GM12878 (cell line): ENCODE measurements around the gene GTPBP1. TPM values are rescaled to one million over a fixed set of nuclear protein-coding genes. Genes with fewer than 3 reads are reported as not detected.

Experiments used
- BHLHE40 ChIP-seq, 2 experiments: fragments of 450-650 bp in 1 of 2; IDR thresholded peaks; 2 replicates each; pipeline ENCODE4 v1.6.1; 2011 to 2017; ENCODE audit warnings: low read depth in 2 of 2, borderline replicate concordance in 1 of 2, improper control_type of control experiment in 1 of 2, low read length in 1 of 2, mild to moderate bottlenecking in 1 of 2
- CEBPZ ChIP-seq: fragments of 150-350 bp; IDR thresholded peaks from 2 replicates; pipeline ENCODE4 v1.6.1; 2016; ENCODE audit warnings: low read depth, low read length
- CREM ChIP-seq: IDR thresholded peaks from 2 replicates; pipeline ENCODE4 v1.6.1; 2014; ENCODE audit warnings: antibody characterized with exemption, low read depth
- CUX1 ChIP-seq: IDR thresholded peaks from 2 replicates; pipeline ENCODE4 v1.6.1; 2012; ENCODE audit warnings: improper control_type of control experiment, low read depth, low read length; ENCODE audit not compliant: insufficient replicate concordance
- FOS ChIP-seq: IDR thresholded peaks from 3 replicates; pipeline ENCODE4 v1.6.1; 2011; ENCODE audit warnings: borderline replicate concordance; ENCODE audit not compliant: insufficient read length; ENCODE audit errors: extremely low read depth
- HSF1 ChIP-seq: fragments of 150-350 bp; IDR thresholded peaks from 2 replicates; pipeline ENCODE4 v1.6.1; 2014; ENCODE audit warnings: mild to moderate bottlenecking, low read depth, low read length
- JUNB ChIP-seq: IDR thresholded peaks from 2 replicates; pipeline ENCODE4 v1.6.1; 2016; ENCODE audit warnings: antibody characterized with exemption, mild to moderate bottlenecking
- NR2C1 ChIP-seq: fragments of 450-650 bp; IDR thresholded peaks from 2 replicates; pipeline ENCODE4 v1.6.1; 2017; ENCODE audit warnings: antibody characterized with exemption, mild to moderate bottlenecking, moderate library complexity
- NR2F1 ChIP-seq: fragments of 450-650 bp; conservative IDR thresholded peaks from 2 replicates; pipeline ENCODE4 v1.6.1; 2017; ENCODE audit warnings: mild to moderate bottlenecking
- POU2F2 ChIP-seq: IDR thresholded peaks from 3 replicates; pipeline ENCODE4 v1.6.1; 2011; ENCODE audit warnings: low read depth, mild to moderate bottlenecking, low read length, borderline replicate concordance
- RCOR1 ChIP-seq: conservative IDR thresholded peaks from 2 replicates; pipeline ENCODE4 v1.6.1; 2012; ENCODE audit warnings: low read depth, low read length, improper control_type of control experiment
- SKIL ChIP-seq: fragments of 450-650 bp; IDR thresholded peaks from 2 replicates; pipeline ENCODE4 v1.6.1; 2017; ENCODE audit warnings: mild to moderate bottlenecking, low read depth, inconsistent platforms; ENCODE audit not compliant: poor library complexity, severe bottlenecking
- SRF ChIP-seq, 2 experiments: IDR thresholded peaks; 2 replicates each; pipeline ENCODE4 v1.6.1; 2011; ENCODE audit warnings: low read depth in 2 of 2, low read length in 2 of 2, mild to moderate bottlenecking in 1 of 2, moderate library complexity in 1 of 2
- TAF1 ChIP-seq: IDR thresholded peaks from 2 replicates; pipeline ENCODE4 v1.6.1; 2011; ENCODE audit warnings: mild to moderate bottlenecking, low read depth, low read length, borderline replicate concordance
- WRNIP1 ChIP-seq: IDR thresholded peaks from 2 replicates; pipeline ENCODE4 v1.6.1; 2011; ENCODE audit warnings: low read depth, low read length, improper control_type of control experiment, borderline replicate concordance
- ZNF207 ChIP-seq: fragments of 450-650 bp; IDR thresholded peaks from 2 replicates; pipeline ENCODE4 v1.6.1; 2014; ENCODE audit warnings: antibody characterized with exemption, mild to moderate bottlenecking, borderline replicate concordance
- polyA plus RNA-seq, 11 experiments: library from polyadenylated mRNA; depleted of rRNA in 4 of 11; unstranded in 6 of 11; stranded (reverse) in 5 of 11; fragments of >200 nt; fragmentation: Nextera tagmentation in 4 of 11; fragmentation: Illumina TruSeq in 1 of 11; extraction: Ambion mirVana in 4 of 11; extraction: Trizol in 1 of 11; gene quantifications; 1 replicate in 1 of 11; 2 replicates in 10 of 11; pipeline versions ENCODE4 v1.2.1 to v1.2.3, GENCODE V29; 2011 to 2016; ENCODE audit warnings: inconsistent platforms in 2 of 11, missing spikeins in 2 of 11, low read depth in 1 of 11
- total RNA-seq, 4 experiments: library from RNA; depleted of rRNA in 3 of 4; stranded (reverse); fragments of >200 nt in 3 of 4; fragmentation: Illumina TruSeq in 1 of 4; extraction: Trizol in 1 of 4; gene quantifications; 2 replicates each; pipeline versions ENCODE4 v1.2.1 to v1.2.3, GENCODE V29; 2013 to 2021

GTPBP1 gene
- total and polyA plus RNA-seq, 10 of the 15 experiments (the other 5 are each of a cell fraction or from before 2014, with no cell fraction given) = 0.89 to 63.1 (median 34.2) TPM

GRCh38 chr22:38681582-38682335, 24.0 kb upstream of the GTPBP1 start, which contains the start of gene TOMM22 (continued):
- TF ChIP-seq CEBPZ (no peak), BHLHE40 (IDR thresholded peaks at IDR 0.05; ENCODE audit: borderline replicate concordance in 1 of 2, low read depth in 2 of 2, low read length in 1 of 2) (peak; percentile 49 to 70; a peak in 3 of 4 replicates), NR2C1 (peak; percentile 93), SRF (IDR thresholded peaks at IDR 0.05; ENCODE audit: low read depth in 2 of 2, low read length in 2 of 2) (peak in 1 of 2 experiments; percentile 73; a peak in 2 of 4 replicates), CREM (peak; percentile 78), FOS (no peak), NR2F1 (peak; percentile 55; the same call in 1 of the 2 replicates), HSF1 (no peak), POU2F2 (peak; percentile 79), SKIL (no peak), ZNF207 (peak; percentile 97), WRNIP1 (no peak), TAF1 (peak; percentile 95), CUX1 (no peak), JUNB (no peak), RCOR1 (0 out of 2 replicates have a peak, but pooled peaks have one; percentile 80)
